Uterus (tissue), 4 donors: ENCODE measurements around the gene ROBO2. TPM values are rescaled to one million over a fixed set of nuclear protein-coding genes. Genes with fewer than 3 reads are reported as not detected.

ENCODE experiments used
- DNase-seq, 2 donors: peaks; one replicate each; pipeline ENCODE4 v3.0.0-alpha.2; 2019 to 2020
- H3K27ac ChIP-seq, 2 donors: fragments of 200-600 bp; sonication (generic); 1 replicate in 1 of 2; 2 replicates in 1 of 2; pipeline ENCODE4 v1.5.1; 2016 to 2018
- H3K27me3 ChIP-seq, 2 donors: fragments of 200-600 bp; sonication (generic); one replicate each; pipeline ENCODE4 v1.5.1; 2018 to 2019; ENCODE audit warnings: control low read depth in 1 of 2
- H3K36me3 ChIP-seq, 2 donors: fragments of 200-600 bp; sonication (generic); one replicate each; pipeline ENCODE4 v1.5.1; 2019; ENCODE audit warnings: control low read depth in 1 of 2
- H3K4me1 ChIP-seq, 2 donors: fragments of 200-600 bp; sonication (generic); one replicate each; pipeline ENCODE4 v1.5.1; 2018 to 2019; ENCODE audit warnings: control low read depth in 1 of 2
- H3K4me3 ChIP-seq, 2 donors: fragments of 200-600 bp; sonication (generic); 1 replicate in 1 of 2; 2 replicates in 1 of 2; pipeline ENCODE4 v1.5.1; 2018 to 2019; ENCODE audit warnings: mild to moderate bottlenecking in 1 of 2
- H3K9me3 ChIP-seq, 2 donors: fragments of 200-600 bp; sonication (generic); one replicate each; pipeline ENCODE4 v1.5.1; 2019; ENCODE audit warnings: control low read depth in 1 of 2
- POLR2A ChIP-seq, 2 donors: fragments of 450-650 bp; IDR thresholded peaks; one replicate each; pipeline ENCODE4 v1.6.1; 2016; ENCODE audit warnings: antibody characterized with exemption in 2 of 2, mild to moderate bottlenecking in 1 of 2, moderate library complexity in 1 of 2
- intact Hi-C: fragments of 100-400 bp; cut with DNase I; formaldehyde crosslinking; loops from one replicate; pipeline ENCODE4 v1.15.1; 2023; ENCODE audit warnings: low total_unique reads
- total RNA-seq, 4 donors: library from RNA; depleted of rRNA in 3 of 4; stranded (reverse); fragments of >200 nt in 3 of 4; gene quantifications; one replicate each; pipeline versions ENCODE4 v1.1.0 to v1.2.4, GENCODE V29; 2014 to 2023
- TF ChIP-seq, protein P1 (sequence below), 4 experiments: fragments of 200-600 bp in 2 of 4; fragments of 450-650 bp in 2 of 4; sonication (generic) in 2 of 4; IDR thresholded peaks; one replicate each; pipeline ENCODE4 v1.5.1; 2016 to 2019; ENCODE audit warnings: antibody characterized with exemption in 4 of 4, mild to moderate bottlenecking in 2 of 4, moderate library complexity in 1 of 4
- donor health status: DM: yes; HTN: yes; CAD: no.

The ROBO2 gene
- total RNA-seq, 4 donors from 2014 or later = 0.26 to 51.3 (median 0.49) TPM; not detected in 1

DNA sequence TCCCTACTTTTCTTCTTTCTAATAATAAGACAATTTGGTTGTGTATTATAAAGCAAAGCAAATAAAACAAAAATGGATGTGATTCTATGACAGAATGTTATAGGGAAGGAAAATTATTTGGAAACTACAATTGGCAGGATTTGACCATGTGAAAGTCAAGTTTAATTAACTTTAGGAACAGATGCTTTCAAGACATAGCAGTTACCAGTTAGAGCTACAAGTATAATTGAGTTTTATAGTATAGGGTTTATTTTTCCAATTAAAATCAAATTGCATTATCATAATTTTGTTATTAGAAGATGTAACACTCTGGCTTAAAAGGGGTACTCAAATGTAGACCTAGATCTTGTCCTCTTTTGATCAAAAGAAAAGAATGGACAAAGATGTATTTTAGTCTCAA lies 110.9 kb downstream of the ROBO2 start:
- no peak for DNase-seq
- Histone ChIP-seq H3K4me1 (no peaks in the 10 kb centered on the region), H3K4me3 (no peak overlapping the region), H3K27me3 (no peaks in the 10 kb centered on the region), H3K36me3 (no peaks in the 10 kb centered on the region), H3K9me3 (no peaks in the 10 kb centered on the region), H3K27ac (no peak overlapping the region)
- intact Hi-C loops = no loop called here
- TF ChIP-seq, protein P1, sequence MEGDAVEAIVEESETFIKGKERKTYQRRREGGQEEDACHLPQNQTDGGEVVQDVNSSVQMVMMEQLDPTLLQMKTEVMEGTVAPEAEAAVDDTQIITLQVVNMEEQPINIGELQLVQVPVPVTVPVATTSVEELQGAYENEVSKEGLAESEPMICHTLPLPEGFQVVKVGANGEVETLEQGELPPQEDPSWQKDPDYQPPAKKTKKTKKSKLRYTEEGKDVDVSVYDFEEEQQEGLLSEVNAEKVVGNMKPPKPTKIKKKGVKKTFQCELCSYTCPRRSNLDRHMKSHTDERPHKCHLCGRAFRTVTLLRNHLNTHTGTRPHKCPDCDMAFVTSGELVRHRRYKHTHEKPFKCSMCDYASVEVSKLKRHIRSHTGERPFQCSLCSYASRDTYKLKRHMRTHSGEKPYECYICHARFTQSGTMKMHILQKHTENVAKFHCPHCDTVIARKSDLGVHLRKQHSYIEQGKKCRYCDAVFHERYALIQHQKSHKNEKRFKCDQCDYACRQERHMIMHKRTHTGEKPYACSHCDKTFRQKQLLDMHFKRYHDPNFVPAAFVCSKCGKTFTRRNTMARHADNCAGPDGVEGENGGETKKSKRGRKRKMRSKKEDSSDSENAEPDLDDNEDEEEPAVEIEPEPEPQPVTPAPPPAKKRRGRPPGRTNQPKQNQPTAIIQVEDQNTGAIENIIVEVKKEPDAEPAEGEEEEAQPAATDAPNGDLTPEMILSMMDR (IDR thresholded peaks at IDR 0.05) = no peak
- TF ChIP-seq POLR2A (IDR thresholded peaks at IDR 0.05) = no peak

DNA sequence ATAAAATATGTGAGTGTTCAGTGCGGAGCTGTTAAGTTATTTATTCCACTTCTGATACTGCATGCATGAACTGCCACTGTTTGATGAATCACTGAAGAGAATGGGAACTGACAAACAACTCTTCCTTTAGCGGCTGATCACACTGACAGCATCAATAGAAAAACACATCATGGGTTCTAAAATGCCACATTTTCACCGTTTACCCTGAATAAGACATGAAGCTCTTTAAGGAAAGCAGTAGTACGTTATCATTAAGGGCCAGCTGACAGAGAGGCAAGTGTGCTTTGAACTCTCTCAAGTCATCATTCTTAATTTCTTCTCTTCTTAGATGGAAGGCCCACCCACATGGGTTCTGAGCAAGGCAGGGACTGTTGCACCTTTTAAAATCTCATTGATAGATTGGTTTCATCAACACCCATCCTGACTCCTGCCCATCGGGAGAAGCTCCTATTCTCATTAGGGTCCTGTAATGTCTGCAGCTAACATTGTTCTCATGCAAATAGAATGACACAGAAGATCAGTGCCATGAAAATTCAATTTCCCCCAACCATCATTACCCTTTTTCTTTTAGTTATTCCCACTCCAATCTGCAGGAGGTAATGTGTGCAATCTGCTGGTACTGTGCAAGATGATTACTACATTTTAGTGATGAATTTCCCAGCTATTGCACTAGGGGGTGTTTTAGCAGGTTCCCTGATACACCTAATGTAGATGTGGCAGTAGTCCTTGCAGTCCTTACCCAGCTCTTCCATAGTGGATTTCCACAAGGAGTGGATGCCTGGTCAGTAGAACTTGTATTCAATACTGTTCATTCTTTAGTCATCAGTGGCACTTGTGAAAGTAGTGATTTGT lies 119.1 kb downstream of the ROBO2 start:
- DNase-seq = no peak
- Histone ChIP-seq H3K27me3 (no peaks in the 10 kb centered on the region), H3K27ac (no peak overlapping the region), H3K4me1 (no peaks in the 10 kb centered on the region), H3K4me3 (no peak overlapping the region), H3K36me3 (no peaks in the 10 kb centered on the region), H3K9me3 (no peaks in the 10 kb centered on the region)
- TF ChIP-seq, protein P1 (IDR thresholded peaks at IDR 0.05) = no peak
- TF ChIP-seq POLR2A (IDR thresholded peaks at IDR 0.05) = no peak
- intact Hi-C loops = no loop called here

DNA sequence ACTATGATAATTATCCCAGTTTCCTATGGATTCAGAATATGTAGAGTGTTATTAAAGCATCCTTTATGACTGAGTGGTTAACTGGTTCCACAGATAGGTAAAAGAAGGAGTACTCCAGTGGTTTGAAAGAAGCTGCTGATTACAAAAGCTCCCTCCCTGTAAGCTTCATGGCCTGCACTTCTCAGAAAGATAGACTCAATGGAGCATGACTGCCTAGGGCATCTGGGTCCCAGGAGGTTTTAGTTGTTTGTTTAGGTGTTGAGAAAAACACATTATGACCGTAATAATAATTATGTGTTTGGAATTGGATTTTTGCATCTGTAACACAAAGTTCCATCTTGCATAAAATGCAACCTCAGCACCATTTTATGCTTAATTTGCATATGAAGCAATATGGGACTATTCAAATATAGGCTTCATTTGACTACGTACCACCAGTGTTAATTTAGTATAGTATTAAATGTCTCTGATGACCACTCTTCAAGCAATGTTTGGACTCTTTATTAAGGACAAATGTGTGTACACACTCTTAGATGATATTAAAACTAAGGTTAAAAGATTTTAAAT lies 121.1 kb downstream of the ROBO2 start:
- Histone ChIP-seq H3K27me3 (no peaks in the 10 kb centered on the region), H3K36me3 (no peaks in the 10 kb centered on the region), H3K9me3 (no peaks in the 10 kb centered on the region), H3K27ac (no peak overlapping the region), H3K4me3 (no peak overlapping the region), H3K4me1 (no peaks in the 10 kb centered on the region)
- DNase-seq = no peak
- intact Hi-C loops = no loop called here
- TF ChIP-seq, protein P1 (IDR thresholded peaks at IDR 0.05) = no peak
- no peak for TF ChIP-seq POLR2A (IDR thresholded peaks at IDR 0.05)

DNA sequence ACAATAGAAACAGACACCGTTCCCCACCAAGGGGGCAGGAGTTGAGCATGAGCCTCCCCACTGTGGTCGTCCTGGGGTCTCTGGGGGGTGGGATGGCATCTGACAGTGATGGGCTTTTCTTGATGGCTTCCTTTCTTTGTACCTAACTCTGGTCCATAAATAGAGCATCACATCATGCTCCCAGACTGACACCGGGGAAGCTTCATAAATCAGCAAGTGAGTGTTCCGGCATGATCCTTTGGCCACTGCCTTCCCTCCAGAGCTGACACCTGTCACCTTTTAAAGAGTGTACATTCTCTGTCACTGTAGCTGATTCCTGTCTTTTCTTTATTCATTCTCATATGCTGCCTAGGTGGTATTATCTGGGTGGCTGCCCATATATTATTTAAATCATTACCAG lies 129.9 kb downstream of the ROBO2 start:
- H3K27me3 ChIP-seq = no peaks in the 10 kb centered on the region
- no peaks in the 10 kb centered on the region for H3K4me1 ChIP-seq
- no peak for DNase-seq
- no peaks in the 10 kb centered on the region for H3K36me3 ChIP-seq
- no peaks in the 10 kb centered on the region for H3K9me3 ChIP-seq
- no peak overlapping the region for H3K27ac ChIP-seq
- no peak for TF ChIP-seq POLR2A (IDR thresholded peaks at IDR 0.05)
- TF ChIP-seq, protein P1 (IDR thresholded peaks at IDR 0.05) = no peak
- intact Hi-C loops = no loop called here
- no peak overlapping the region for H3K4me3 ChIP-seq

DNA sequence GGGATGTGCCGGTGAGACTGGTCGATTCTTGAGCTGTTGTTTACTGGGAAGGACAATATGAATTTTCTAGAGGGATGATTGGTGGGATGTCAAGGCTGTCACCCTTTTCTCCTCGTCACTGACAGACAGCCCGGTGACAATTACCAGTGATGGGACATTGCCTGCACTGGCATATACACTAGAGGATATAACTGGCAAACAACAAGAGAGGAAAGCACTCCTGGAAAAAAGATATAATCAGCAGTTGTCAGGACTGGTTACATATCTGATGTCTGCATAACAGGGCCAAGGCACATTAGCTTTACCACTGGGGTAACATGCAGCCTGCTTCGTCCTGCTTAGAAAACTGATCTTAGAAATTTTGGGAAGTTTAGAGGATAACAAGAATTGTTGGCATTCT lies 131.1 kb downstream of the ROBO2 start:
- H3K4me3 ChIP-seq = no peak overlapping the region
- no peaks in the 10 kb centered on the region for H3K9me3 ChIP-seq
- H3K4me1 ChIP-seq = no peaks in the 10 kb centered on the region
- H3K36me3 ChIP-seq = no peaks in the 10 kb centered on the region
- H3K27me3 ChIP-seq = no peaks in the 10 kb centered on the region
- no peak for TF ChIP-seq POLR2A (IDR thresholded peaks at IDR 0.05)
- TF ChIP-seq, protein P1 (IDR thresholded peaks at IDR 0.05) = no peak
- no peak overlapping the region for H3K27ac ChIP-seq
- intact Hi-C loops = no loop called here
- no peak for DNase-seq
